HCT116 (cell line): Measurements from ENCODE around the gene SUMO3.

Experiments
- CEBPB ChIP-seq: IDR thresholded peaks from 2 replicates; pipeline ENCODE4 v1.6.1; 2012; ENCODE audit warnings: low read depth
- CTCF ChIP-seq, 3 experiments: fragments of 200-600 bp in 1 of 3; sonication (generic) in 1 of 3; IDR thresholded peaks in 2 of 3; conservative IDR thresholded peaks in 1 of 3; 2 replicates each; pipeline ENCODE4 v1.5.1; 2012 to 2017; ENCODE audit warnings: low read depth in 2 of 3, low read length in 2 of 3, antibody characterized with exemption in 1 of 3, borderline replicate concordance in 1 of 3, control low read depth in 1 of 3, mild to moderate bottlenecking in 1 of 3, mixed read lengths in 1 of 3, mixed run types in 1 of 3, moderate library complexity in 1 of 3; ENCODE audit not compliant: insufficient read depth in 1 of 3
- EZH2phosphoT487 ChIP-seq: fragments of 200-600 bp; IDR thresholded peaks from 2 replicates; pipeline ENCODE4 v1.6.1; 2018; ENCODE audit warnings: antibody characterized with exemption, borderline replicate concordance
- POLR2A ChIP-seq: IDR thresholded peaks from 2 replicates; pipeline ENCODE4 v1.7.0; 2011; ENCODE audit warnings: borderline replicate concordance; ENCODE audit not compliant: insufficient read depth, insufficient read length; ENCODE audit errors: extremely low read depth
- SIN3A ChIP-seq: IDR thresholded peaks from 2 replicates; pipeline ENCODE4 v1.6.1; 2012; ENCODE audit warnings: low read depth
- YY1 ChIP-seq: IDR thresholded peaks from 2 replicates; pipeline ENCODE4 v1.6.1; 2011; ENCODE audit warnings: low read length, low read depth, moderate library complexity, mild to moderate bottlenecking; ENCODE audit not compliant: insufficient replicate concordance; ENCODE audit errors: extremely low read depth
- TF ChIP-seq, protein P1 (sequence below): IDR thresholded peaks from 2 replicates; pipeline ENCODE4 v1.6.1; 2012; ENCODE audit warnings: low read depth

GRCh38 chr21:44854391-44854663, 36.5 kb upstream of the SUMO3 start:
- TF ChIP-seq, protein P1, sequence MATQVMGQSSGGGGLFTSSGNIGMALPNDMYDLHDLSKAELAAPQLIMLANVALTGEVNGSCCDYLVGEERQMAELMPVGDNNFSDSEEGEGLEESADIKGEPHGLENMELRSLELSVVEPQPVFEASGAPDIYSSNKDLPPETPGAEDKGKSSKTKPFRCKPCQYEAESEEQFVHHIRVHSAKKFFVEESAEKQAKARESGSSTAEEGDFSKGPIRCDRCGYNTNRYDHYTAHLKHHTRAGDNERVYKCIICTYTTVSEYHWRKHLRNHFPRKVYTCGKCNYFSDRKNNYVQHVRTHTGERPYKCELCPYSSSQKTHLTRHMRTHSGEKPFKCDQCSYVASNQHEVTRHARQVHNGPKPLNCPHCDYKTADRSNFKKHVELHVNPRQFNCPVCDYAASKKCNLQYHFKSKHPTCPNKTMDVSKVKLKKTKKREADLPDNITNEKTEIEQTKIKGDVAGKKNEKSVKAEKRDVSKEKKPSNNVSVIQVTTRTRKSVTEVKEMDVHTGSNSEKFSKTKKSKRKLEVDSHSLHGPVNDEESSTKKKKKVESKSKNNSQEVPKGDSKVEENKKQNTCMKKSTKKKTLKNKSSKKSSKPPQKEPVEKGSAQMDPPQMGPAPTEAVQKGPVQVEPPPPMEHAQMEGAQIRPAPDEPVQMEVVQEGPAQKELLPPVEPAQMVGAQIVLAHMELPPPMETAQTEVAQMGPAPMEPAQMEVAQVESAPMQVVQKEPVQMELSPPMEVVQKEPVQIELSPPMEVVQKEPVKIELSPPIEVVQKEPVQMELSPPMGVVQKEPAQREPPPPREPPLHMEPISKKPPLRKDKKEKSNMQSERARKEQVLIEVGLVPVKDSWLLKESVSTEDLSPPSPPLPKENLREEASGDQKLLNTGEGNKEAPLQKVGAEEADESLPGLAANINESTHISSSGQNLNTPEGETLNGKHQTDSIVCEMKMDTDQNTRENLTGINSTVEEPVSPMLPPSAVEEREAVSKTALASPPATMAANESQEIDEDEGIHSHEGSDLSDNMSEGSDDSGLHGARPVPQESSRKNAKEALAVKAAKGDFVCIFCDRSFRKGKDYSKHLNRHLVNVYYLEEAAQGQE: no peak
- TF ChIP-seq CEBPB (no peak), EZH2phosphoT487 (no peak), YY1 (no peak), SIN3A (no peak), CTCF (IDR thresholded peaks at IDR 0.05 in 2 of 3, conservative IDR thresholded peaks at IDR 0.05 in 1 of 3; ENCODE audit: borderline replicate concordance in 1 of 3, insufficient read depth in 1 of 3, low read depth in 2 of 3, low read length in 2 of 3) (no peak), POLR2A (no peak)
